Lung (tissue), 12 donors: ENCODE data around the gene FAR1. TPM values are rescaled to one million over a fixed set of nuclear protein-coding genes. Genes with fewer than 3 reads are reported as not detected.

Experiments used
- ATAC-seq: fragments of 200-7000 bp; cut with Tn5 transposase; one replicate; pipeline ENCODE4 v1.9.1; 2020; ENCODE audit warnings: moderate number of reproducible peaks; ENCODE audit not compliant: insufficient read depth, low FRiP score
- DNase-seq, 3 donors: peaks; one replicate each; pipeline ENCODE4 v3.0.0-alpha.2; 2013 to 2017
- H3K27ac ChIP-seq, 2 donors: one replicate each; pipeline ENCODE4 v1.5.1; 2013; ENCODE audit warnings: mild to moderate bottlenecking in 2 of 2, moderate library complexity in 2 of 2, control low read depth in 1 of 2, inconsistent platforms in 1 of 2, low read depth in 1 of 2, low read length in 1 of 2
- H3K27me3 ChIP-seq, 3 donors: one replicate each; pipeline ENCODE4 v1.5.1; 2013; ENCODE audit warnings: low read length in 2 of 3; ENCODE audit not compliant: control insufficient read depth in 3 of 3, insufficient read depth in 3 of 3
- H3K36me3 ChIP-seq, 4 donors: one replicate each; pipeline ENCODE4 v1.5.1; 2013; ENCODE audit warnings: low read length in 4 of 4, mild to moderate bottlenecking in 1 of 4, moderate library complexity in 1 of 4; ENCODE audit not compliant: control insufficient read depth in 4 of 4, insufficient read depth in 4 of 4
- H3K4me1 ChIP-seq, 5 donors: one replicate each; pipeline ENCODE4 v1.5.1; 2013; ENCODE audit warnings: low read length in 5 of 5, mild to moderate bottlenecking in 2 of 5, moderate library complexity in 1 of 5; ENCODE audit not compliant: control insufficient read depth in 5 of 5, insufficient read depth in 5 of 5
- H3K4me3 ChIP-seq: one replicate; pipeline ENCODE4 v1.5.1; 2013; ENCODE audit warnings: mild to moderate bottlenecking, control low read depth, moderate library complexity
- H3K9ac ChIP-seq, 2 donors: one replicate each; pipeline ENCODE4 v1.5.1; 2013; ENCODE audit warnings: low read length in 2 of 2, control low read depth in 1 of 2; ENCODE audit not compliant: insufficient read depth in 1 of 2
- H3K9me3 ChIP-seq, 4 donors: one replicate each; pipeline ENCODE4 v1.5.1; 2013; ENCODE audit warnings: low read length in 3 of 4, mild to moderate bottlenecking in 1 of 4, moderate library complexity in 1 of 4; ENCODE audit not compliant: control insufficient read depth in 4 of 4, insufficient read depth in 3 of 4
- WGBS, 2 donors: extraction: QIAGEN DNeasy Blood & Tissue Kit; methylation state at CpG; one replicate each; pipeline ENCODE4 v1.1.7; 2013; 5-methylcytosine and 5-hydroxymethylcytosine counted together
- polyA plus RNA-seq, 2 donors: library from polyadenylated mRNA; stranded (reverse); fragments of 200-250 nt; gene quantifications; one replicate each; pipeline ENCODE4 v1.2.1, GENCODE V29; 2013
- total RNA-seq, 2 donors: library from RNA; depleted of rRNA in 1 of 2; stranded (reverse); fragments of >200 nt in 1 of 2; gene quantifications; one replicate each; pipeline ENCODE4 v1.2.1, GENCODE V29; 2014 to 2021
- TF ChIP-seq, protein P1 (sequence below): IDR thresholded peaks from 2 replicates; pipeline ENCODE4 v1.5.1; 2012; ENCODE audit warnings: mild to moderate bottlenecking; ENCODE audit errors: control extremely low read depth, extremely low read depth
- donor health status: control.
- donor health status: control.
- donor health status: Bipolar disorder and iron deficiency.
- donor health status: healthy.
- donor health status: DM: yes; HTN: yes; CAD: no.

The FAR1 gene
- total and polyA plus RNA-seq, 4 donors, result 22.5 to 126 (median 39.9) TPM

DNA sequence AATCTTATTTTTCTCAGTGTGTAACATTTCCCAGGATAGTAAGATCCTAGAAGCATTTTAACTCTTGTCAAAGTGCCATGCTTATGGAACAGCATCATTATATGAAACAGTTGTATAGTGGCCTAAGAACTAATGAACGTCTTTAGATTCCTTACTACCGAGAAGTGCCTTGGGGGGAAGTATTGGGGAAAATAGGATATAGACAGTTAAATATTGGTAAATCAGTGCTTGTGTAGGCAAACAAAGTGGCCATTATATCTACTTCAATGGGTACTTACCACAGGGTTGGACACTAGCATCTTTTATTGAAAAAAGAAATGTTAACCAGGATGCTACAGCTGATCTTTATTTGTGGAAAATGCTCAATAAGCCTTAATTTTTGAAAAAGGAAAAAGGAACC lies 11.3 kb downstream of the FAR1 start:
- Histone ChIP-seq H3K27me3 (no peaks in the 10 kb centered on the region), H3K9ac (no peak overlapping the region), H3K27ac (no peak overlapping the region), H3K4me1 (peaks cover 0 to 6% (median 0%) of the 10 kb centered on the region in 5 donors), H3K36me3 (peaks cover 0 to 1% (median 0%) of the 10 kb centered on the region in 4 donors), H3K4me3 (no peak overlapping the region), H3K9me3 (no peaks in the 10 kb centered on the region)
- no peak for ATAC-seq
- TF ChIP-seq, protein P1, sequence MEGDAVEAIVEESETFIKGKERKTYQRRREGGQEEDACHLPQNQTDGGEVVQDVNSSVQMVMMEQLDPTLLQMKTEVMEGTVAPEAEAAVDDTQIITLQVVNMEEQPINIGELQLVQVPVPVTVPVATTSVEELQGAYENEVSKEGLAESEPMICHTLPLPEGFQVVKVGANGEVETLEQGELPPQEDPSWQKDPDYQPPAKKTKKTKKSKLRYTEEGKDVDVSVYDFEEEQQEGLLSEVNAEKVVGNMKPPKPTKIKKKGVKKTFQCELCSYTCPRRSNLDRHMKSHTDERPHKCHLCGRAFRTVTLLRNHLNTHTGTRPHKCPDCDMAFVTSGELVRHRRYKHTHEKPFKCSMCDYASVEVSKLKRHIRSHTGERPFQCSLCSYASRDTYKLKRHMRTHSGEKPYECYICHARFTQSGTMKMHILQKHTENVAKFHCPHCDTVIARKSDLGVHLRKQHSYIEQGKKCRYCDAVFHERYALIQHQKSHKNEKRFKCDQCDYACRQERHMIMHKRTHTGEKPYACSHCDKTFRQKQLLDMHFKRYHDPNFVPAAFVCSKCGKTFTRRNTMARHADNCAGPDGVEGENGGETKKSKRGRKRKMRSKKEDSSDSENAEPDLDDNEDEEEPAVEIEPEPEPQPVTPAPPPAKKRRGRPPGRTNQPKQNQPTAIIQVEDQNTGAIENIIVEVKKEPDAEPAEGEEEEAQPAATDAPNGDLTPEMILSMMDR, result no peak
- 90 to 93% methylated on average over 2 of the region's 2 CpGs for WGBS, 2 donors
- DNase-seq, result no peak

DNA sequence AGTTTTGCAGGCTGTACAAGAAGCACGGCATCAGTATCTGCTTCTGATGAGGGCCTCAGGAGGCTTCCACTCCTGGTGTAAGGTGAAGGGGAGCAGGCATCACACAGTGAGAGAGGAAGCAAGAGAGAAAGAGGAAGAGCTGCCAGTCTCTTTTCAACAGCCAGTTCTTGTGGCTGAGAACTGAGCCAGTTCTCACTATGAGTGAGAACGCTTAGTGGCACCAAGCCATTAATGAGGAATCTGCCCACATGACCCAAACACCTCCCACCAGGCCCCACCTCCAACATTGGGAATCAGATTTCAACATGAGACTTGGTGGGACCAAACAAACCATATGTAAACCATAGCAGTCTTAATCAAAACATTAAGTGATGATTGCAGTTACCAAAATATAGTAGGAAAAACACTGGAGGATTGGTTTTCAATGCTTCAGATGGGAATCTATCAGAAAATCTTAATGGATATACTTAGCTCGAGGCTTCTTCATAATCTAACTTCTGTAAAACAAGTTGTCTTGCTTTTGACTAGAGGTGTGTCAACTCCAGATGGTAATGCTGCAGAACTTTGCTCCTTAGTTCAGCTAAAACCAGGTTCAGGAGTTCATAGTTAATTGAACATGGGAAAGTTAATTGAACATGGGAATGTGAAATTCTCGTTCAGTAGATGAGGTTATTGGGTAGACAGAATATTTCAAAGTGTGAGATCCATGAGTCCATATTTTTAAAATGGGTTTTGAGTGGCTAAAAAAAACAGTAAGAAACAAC lies 12.2 kb downstream of the FAR1 start:
- DNase-seq, result peak in 1 of 3 donors; percentile 8
- TF ChIP-seq, protein P1, result no peak
- no peak overlapping the region for H3K27ac ChIP-seq

DNA sequence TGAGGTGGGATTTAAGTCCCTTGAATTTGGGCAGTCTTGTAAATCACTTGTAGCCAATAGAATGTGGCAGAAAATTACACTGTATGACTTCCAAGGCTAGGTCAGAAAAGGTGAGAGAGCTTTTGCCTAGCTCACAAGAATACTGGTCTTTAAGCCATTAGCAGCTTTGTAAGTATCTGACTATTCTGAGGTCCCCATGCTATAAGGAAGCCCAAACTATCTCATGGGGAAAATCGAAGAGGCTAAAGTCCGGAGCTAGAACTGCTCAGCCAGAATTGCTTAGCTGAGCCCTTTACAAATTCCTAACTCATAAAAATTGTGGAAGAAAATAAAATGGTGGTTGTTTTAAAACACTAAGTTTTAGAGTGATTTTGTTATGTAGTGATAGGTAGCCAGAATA lies 13.0 kb downstream of the FAR1 start:
- Histone ChIP-seq H3K27ac (no peak overlapping the region), H3K27me3 (no peaks in the 10 kb centered on the region), H3K36me3 (peaks cover 0 to 1% (median 0%) of the 10 kb centered on the region in 4 donors), H3K4me3 (no peak overlapping the region), H3K4me1 (peaks cover 0 to 6% (median 0%) of the 10 kb centered on the region in 5 donors), H3K9ac (no peak overlapping the region), H3K9me3 (no peaks in the 10 kb centered on the region)
- 94 to 95% methylated on average over 2 of the region's 2 CpGs for WGBS, 2 donors
- TF ChIP-seq, protein P1, result no peak
- DNase-seq (no peak), ATAC-seq (no peak)

More for the DNA sequence above, 12.2 kb downstream of the FAR1 start:
- H3K4me1 ChIP-seq, result peaks cover 0 to 6% (median 0%) of the 10 kb centered on the region in 5 donors
- ATAC-seq, result peak; percentile 53
- no peaks in the 10 kb centered on the region for H3K27me3 ChIP-seq
- 81 to 89% methylated on average over 4 of the region's 4 CpGs for WGBS, 2 donors
- H3K9ac ChIP-seq, result no peak overlapping the region
- no peak overlapping the region for H3K4me3 ChIP-seq
- no peaks in the 10 kb centered on the region for H3K9me3 ChIP-seq
- H3K36me3 ChIP-seq, result peaks cover 0 to 1% (median 0%) of the 10 kb centered on the region in 4 donors

DNA sequence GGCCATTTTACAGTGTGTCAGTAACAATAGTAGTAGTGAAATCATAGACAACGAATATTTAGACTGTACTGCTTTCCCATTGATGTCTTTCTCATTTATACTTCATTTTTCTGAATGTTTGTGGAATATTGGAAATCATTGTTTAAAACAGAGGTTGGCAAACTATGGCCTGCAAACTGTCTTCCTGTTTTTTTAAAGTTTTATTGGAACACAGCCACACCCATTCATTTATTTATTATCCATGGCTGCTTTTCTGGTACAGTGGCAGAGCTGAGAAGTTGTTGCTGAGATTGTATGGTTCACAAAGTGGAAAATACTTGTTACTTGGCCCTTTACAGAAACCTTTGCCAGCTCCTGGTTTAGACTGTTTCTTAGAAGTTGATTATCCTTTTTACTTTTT lies 13.7 kb downstream of the FAR1 start:
- Histone ChIP-seq H3K4me3 (no peak overlapping the region), H3K9me3 (no peaks in the 10 kb centered on the region), H3K9ac (no peak overlapping the region), H3K36me3 (peaks cover 0 to 1% (median 0%) of the 10 kb centered on the region in 4 donors), H3K27ac (no peak overlapping the region), H3K27me3 (no peaks in the 10 kb centered on the region), H3K4me1 (peaks cover 0 to 6% (median 0%) of the 10 kb centered on the region in 5 donors)
- TF ChIP-seq, protein P1, result no peak
- no peak for ATAC-seq
- WGBS, 2 donors, result 69 to 81% methylated on average over 1 of the region's 1 CpG
- DNase-seq, result no peak
